Activated T-helper 9 cell treated with anti-CD3 and anti-CD28 coated beads, Interleukin-2, amount 50 U/mL, for 16 hours (primary cell): Measurements from ENCODE around the gene PRDM5.

Experiments
- DNase-seq: peaks from one replicate; pipeline ENCODE4 v3.0.0-alpha.2; 2020; ENCODE audit warnings: low read depth

Gene PRDM5

GRCh38 chr4:120819805-120820437 is 102.6 kb downstream of the PRDM5 start:
- no peak for DNase-seq

- no peak for DNase-seq
These were observed 106.1 kb downstream of the PRDM5 start for GRCh38 chr4:120816296-120816965.

- DNase-seq, result no peak
These were observed 107.2 kb downstream of the PRDM5 start for GRCh38 chr4:120815361-120815760.

GRCh38 chr4:120814886-120815285 is 107.6 kb downstream of the PRDM5 start:
- DNase-seq, result no peak

GRCh38 chr4:120812216-120812615 is 110.3 kb downstream of the PRDM5 start:
- no peak for DNase-seq

DNA sequence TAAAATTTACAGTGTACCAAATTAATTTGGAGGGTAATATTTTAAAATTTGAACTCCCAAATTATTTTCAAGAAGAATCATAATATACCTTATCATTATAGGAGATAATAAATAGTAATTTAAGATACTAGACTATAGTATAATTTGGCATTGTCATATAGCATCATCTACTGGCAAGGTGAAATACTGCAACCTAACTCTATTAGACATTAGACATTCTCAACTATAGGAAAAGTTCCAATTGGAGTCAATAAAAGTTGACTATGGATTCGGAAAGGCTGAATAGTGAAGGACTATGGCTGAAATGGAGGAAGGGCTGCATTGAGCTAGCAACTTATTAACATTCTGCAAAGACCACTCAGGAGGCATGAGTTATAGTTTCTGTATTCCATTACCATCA is 113.0 kb downstream of the PRDM5 start:
- DNase-seq, result no peak

GRCh38 chr4:120808475-120809141 is 113.9 kb downstream of the PRDM5 start:
- DNase-seq, result no peak

- DNase-seq, result no peak
These were observed 121.3 kb downstream of the PRDM5 start for GRCh38 chr4:120801137-120801758.

DNA sequence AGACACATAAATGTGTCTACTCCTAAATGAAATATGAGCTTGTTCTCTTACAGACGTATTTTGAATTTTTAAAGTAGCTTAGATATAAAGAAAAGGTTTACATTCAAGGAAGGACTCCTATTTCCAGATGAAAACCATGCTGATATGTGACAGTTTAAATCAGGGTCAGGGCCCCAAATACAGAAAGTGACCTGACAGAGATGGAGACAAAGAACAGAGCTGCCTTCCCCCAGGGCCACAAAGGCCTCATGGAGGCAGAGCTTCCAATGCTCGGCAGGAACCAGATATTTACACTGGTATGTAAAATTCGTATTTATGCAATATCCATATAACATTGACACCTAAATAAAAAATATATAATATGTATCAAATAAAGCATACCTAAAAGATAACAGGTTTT is 124.0 kb downstream of the PRDM5 start:
- DNase-seq, result no peak

DNA sequence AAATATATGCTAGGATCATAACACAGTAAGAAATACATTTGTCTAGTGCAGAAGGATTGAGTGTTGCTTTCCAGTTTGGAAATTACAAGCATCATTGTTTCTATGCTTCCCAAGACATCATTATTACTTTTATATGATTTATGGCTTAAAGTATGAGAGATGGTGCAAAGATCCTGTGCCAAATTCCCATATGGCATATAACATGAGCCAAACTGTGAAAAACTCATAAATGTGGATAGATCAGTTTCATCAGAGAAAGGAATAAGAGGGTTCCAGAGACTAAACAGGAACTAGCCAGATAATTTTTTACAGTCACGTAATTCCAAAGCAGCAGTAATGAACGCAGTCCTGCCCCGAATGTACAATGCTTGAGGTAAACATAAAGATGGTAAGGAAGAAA is 126.3 kb downstream of the PRDM5 start:
- DNase-seq, result no peak

DNA sequence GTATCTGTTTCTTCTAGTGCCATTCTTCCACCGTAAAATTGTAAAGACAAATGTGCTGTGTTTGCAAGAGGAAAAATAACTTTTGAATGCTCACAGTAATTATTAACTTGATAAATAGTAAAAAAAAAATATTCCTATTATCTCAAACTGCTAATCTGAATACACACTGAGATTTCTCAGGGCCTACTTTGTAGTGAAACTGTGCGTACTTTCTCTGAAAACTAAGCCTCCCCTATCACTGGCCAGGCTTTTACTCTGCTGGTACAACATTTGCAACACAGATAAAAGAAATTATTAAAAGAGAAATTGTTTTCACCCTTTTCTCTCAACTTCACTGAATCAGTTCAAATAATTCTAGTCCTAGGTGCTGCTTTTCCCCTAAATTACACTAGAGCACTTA is 137.3 kb downstream of the PRDM5 start:
- no peak for DNase-seq

DNA sequence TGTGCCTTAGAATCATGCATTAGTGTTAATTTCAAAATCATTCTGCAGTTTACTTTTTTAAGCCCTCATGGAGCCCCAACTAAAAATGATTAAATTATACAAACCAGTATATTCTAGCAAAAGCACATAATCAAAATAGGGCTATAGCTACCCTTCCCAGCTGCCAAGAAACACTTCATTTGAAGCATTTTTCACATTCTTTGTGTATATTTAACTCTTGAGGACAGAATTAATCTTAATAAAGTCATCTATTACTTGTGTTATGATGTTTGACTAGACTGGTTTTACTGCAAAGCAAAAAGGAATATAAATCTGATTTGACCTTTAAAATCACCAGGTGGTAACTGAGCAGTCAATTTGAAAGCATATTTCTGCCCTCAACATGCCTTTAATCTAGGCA is 145.1 kb downstream of the PRDM5 start:
- no peak for DNase-seq

- no peak for DNase-seq
These were observed 147.1 kb downstream of the PRDM5 start for GRCh38 chr4:120775431-120775830.

GRCh38 chr4:120773641-120774040 is 148.9 kb downstream of the PRDM5 start:
- DNase-seq, result no peak

GRCh38 chr4:120771907-120772306 is 150.6 kb downstream of the PRDM5 start:
- DNase-seq, result no peak

- DNase-seq, result no peak
These were observed 151.6 kb downstream of the PRDM5 start for GRCh38 chr4:120770897-120771296.

- no peak for DNase-seq
These were observed 153.3 kb downstream of the PRDM5 start for GRCh38 chr4:120769227-120769626.

GRCh38 chr4:120765260-120765680 is 157.3 kb downstream of the PRDM5 start:
- DNase-seq, result no peak

DNA sequence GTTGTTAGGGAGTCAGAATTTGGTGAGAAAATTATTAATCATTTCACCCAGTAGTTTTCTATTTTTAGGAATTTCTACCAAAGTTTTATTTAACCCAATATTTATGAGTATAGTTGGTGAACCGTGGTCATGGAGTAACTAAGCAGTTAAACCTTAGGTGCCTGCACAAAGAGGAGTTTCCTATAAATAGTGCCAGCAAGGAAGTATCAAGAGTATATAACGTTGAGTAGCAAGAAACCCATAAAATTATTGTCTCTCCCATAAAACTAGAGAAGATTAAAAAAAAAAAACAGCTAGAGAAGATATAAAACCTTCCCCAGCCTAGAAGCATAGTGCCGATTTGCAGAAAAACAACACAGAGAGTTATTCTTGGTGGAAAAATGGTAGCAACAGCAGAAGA is 158.9 kb downstream of the PRDM5 start:
- DNase-seq, result no peak

DNA sequence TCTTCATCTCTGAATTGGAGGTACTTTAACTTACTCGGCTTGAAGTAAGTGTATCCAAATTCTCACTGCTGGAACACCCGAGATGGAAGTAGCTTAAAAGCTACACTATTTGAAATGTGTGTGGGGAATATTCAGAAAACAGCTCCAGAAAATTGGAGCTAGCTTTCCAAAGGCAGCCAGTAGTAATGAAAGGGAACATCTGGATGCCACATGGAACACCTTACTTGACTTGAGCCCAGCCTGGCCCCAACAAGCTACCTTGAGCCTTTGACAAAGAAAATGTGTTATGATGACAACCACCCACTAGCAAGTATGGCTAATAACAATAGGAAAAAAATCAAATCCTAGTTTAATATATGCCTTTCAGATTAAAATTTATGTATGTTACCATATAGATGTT is 161.5 kb downstream of the PRDM5 start:
- DNase-seq, result no peak

- DNase-seq, result no peak
These were observed 162.5 kb downstream of the PRDM5 start for GRCh38 chr4:120760047-120760446.

- DNase-seq, result no peak
These were observed 166.7 kb downstream of the PRDM5 start for GRCh38 chr4:120755864-120756263.

DNA sequence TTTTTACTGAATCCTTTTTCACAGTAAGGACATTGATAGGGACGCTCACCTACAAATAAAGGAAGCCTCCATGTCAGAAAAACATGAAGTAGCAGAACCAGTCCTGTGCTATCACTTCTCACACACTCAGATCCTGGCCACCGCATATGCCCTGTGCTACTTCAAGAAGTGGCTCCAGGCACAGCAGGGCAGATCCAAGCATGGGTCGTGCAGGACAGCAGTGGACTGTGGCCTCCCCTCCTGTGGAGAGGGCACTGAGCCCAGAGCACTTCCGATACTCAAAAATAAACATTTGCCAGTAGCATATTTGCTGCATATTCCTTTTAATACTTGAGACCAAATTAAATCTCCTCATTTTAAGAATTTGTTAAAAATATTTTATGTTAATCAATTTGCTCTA is 167.9 kb downstream of the PRDM5 start:
- DNase-seq, result no peak
